HG02852 (cell line): ENCODE data around the gene HOXD8.

ENCODE experiments used
- ATAC-seq: cut with Tn5 transposase; IDR thresholded peaks from one replicate; pipeline ENCODE4 v1.9.1; 2021; ENCODE audit warnings: mild to moderate bottlenecking, moderate library complexity; ENCODE audit not compliant: unreplicated experiment

The HOXD8 gene

DNA sequence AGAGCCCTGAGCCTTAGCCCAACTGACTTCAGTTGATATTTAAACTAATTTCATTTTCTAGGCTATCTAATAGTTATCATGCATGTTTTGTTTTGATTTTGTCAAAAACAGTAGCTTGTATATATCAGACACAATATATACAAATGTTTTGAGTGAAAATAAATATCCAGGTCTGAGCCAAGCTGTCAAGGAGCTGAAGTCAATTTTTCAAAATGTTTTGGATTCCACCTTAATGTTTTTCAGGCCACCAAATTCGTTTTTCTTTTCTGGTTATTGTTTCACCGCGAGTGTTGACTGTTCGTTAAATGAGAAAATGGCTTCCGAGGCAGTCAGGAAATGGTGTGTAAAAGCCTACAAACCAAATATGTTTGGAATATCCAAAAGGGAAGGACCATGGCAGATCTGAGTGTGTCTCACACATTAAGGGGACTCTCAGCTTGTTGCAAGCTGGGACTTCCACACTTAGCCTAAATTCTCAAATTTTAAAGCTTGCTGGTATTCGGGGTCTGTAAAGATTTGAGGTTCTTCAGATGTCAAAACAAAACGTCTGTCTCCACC lies 27.1 kb upstream of the HOXD8 start:
- no peak for ATAC-seq

DNA sequence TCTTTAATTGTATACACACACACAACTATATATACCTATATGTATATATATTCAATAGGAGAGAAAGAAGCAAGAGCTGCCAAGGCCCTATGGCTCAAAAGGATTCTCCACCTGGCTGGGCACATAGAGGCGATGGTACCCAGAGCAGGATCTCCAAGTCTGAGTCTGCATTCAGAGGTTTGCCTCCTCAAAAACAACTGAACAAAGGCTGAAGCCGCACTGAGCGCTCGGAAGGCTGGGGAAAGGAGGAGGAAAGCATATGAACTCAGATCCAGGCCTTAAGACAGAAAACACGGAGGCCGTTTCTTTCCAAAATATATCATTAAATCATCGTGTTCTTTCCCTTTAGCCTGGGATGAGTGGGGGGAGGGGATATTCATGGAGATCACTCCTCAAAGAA lies 26.3 kb upstream of the HOXD8 start:
- ATAC-seq, result no peak

GRCh38 chr2:176103742-176104315 lies 25.7 kb upstream of the HOXD8 start:
- no peak for ATAC-seq

DNA sequence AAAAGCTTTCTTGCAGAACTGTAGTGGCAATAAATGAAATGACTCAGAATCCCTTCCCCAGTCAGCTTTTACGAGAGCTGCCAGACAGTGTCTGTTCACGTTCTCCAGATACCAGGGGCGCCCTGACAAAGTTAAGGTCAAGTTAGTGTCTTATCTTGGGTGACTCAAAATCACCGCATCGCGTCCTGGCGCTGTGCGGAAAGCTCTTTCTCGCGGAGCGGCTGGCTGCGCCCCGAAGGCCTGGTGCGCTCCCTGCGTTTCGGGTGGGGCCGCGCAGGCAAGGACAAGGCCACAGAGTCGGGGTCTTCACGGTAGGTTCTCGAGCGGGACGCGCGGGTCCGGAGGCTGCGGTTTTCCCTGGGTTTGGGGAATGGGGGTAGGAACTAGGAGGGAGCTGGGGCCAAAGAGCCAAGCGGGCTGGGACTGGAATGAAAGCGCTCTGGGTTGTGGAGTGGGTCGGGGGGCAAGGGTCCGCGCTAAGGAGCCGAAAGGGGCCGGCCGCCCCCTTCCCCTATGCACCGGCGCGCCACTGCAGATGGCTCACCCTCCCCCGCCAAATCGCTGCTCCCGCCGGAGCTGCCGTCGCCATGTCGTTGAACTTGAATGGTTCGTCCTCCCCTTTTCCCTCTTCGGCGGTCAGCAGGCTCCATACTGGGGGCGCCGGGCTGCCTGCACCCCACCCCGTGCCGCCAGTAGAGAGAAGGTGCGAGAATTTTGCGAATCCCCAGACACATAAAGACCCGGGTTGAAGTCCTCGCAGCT lies 25.0 kb upstream of the HOXD8 start:
- no peak for ATAC-seq

DNA sequence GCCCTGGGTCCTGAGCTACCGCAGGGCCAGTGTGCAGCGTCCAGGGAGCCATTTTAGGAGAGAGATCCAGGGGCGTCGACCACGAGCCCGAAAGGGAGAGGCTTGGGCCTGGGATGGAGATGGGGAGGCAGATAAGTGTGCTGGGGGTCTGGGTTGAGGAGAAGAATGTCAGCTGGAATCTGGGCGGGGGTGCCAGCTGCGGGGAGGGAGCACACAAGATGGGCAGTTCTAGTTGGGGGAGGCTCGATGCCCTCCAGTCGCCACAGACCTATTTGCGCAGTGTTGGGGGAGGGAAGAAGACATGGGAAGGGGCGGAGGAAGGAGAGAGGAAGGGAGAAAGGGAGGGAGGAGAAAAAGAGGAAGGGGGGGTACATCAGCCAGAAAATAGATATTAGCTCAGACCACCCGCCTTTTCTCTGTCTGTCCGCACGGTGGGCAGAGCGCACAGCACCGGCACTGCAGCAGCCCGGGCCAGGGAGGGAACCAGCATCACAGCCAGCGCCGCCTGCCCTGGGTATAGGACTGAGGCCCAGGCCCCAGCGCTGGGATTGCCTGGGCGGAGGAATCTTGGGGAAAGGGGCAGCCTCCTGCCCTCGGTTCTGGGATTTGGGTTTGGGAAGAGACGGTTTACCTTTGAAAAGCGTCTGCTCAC lies 24.3 kb upstream of the HOXD8 start:
- no peak for ATAC-seq

DNA sequence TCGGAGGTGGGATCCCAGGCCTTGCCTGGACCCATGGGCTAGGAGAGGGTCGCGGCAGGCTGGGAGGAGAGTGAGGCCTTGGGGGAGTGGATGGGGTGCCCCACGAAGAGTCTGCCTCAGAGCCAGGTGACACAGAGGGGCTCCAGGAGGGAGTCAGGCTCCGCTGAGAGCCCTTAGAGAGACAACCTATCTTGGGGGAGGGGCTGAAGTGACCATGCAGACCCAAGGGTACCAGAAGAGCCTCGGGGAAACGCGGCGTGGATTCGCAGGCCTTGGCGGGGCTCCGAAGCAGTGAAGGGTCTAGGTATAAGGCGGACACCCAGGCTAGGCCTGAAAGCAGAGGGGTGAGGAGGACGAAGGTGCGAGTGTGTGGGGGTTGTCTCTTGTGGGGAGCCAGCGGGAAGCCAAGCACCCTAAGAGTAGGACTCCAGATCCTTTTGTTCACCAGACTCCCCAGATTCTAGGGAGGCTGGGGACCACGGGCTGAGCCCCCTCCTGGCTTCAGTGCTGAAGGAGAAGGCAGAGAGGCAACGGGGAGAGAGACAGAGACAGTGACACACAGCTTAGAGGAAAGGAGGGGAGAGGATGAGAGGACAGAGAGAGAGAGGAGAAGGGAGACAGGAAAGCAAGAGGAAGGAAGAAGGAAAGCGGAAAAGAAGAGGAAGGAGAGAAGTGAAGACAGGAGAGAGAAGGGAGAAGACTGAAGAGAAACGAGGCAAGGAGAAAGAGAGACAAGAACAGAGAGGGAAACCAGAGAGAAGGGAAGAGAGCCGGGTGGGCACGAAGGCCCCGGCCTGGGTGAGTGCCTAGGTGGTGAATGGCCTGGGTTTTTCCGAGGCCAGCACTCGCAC lies 23.6 kb upstream of the HOXD8 start:
- ATAC-seq, result no peak

GRCh38 chr2:176106581-176107539 lies 22.6 kb upstream of the HOXD8 start, which contains the start of gene HOXD11:
HOXD11 (plus strand) TSS chr2:176107280; CDS start chr2:176107356, 76 bp downstream.
- no peak for ATAC-seq

DNA sequence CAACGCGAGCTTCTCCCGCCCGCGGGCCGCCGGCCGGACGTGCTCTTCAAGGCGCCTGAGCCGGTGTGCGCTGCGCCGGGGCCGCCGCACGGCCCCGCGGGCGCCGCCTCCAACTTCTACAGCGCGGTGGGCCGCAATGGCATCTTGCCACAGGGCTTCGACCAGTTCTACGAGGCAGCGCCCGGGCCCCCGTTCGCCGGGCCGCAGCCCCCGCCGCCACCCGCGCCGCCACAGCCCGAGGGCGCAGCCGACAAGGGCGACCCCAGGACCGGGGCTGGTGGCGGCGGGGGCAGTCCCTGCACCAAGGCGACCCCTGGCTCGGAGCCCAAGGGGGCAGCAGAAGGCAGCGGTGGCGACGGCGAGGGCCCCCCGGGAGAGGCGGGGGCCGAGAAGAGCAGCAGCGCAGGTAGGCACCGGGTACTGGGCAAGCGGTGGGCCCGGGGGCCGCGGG lies 21.7 kb upstream of the HOXD8 start:
- no peak for ATAC-seq

DNA sequence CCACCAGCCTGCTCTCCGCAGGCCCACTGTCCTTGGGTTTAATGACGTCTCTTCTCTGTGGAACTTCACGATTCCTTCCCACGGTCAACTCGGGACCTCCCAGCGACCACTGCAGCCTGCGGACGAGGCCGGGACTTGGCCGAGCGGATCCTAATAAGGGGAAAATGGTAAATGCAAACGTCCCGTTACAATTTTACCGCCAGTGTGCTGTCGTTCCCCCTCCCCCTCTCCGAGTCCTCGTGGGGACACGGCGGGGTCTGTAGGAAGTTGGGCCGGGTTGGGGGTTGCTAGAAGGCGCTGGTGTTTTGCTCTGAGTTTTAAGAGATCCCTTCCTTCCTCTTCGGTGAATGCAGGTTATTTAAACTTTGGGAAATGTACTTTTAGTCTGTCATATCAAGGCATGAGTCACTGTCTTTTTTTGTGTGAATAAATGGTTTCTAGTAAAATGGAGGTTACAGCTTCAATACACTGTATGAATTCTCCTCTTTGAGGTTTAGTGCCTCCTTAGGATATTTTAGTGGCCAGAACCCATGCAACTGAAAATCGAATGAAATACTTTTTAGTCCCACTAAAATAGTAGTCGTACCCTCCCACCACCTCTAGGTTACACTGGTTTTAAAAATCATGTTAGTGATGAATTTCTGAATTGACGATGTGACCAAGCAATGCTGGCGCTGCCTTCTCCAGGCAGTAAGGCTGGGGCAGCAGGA lies 20.2 kb upstream of the HOXD8 start:
- no peak for ATAC-seq

DNA sequence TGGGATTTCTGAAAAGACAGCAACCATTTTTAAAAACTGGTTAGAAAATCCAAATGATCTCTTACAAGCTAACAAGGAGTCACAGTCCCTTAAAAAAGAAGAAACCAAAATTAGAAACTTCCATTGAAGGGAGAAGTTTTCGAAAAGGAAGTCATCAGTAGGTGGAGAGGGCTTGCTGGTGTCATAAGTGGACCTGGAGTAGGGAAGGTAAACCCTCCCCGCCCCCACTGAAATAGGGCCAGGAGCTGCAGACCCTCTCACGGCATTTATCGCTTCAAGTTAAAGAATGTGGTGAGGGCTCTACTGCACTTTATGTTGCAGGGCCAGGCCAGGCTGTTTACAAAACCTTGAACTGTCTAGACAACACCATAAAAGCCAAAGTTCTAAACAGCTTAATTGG lies 19.6 kb upstream of the HOXD8 start:
- no peak for ATAC-seq

DNA sequence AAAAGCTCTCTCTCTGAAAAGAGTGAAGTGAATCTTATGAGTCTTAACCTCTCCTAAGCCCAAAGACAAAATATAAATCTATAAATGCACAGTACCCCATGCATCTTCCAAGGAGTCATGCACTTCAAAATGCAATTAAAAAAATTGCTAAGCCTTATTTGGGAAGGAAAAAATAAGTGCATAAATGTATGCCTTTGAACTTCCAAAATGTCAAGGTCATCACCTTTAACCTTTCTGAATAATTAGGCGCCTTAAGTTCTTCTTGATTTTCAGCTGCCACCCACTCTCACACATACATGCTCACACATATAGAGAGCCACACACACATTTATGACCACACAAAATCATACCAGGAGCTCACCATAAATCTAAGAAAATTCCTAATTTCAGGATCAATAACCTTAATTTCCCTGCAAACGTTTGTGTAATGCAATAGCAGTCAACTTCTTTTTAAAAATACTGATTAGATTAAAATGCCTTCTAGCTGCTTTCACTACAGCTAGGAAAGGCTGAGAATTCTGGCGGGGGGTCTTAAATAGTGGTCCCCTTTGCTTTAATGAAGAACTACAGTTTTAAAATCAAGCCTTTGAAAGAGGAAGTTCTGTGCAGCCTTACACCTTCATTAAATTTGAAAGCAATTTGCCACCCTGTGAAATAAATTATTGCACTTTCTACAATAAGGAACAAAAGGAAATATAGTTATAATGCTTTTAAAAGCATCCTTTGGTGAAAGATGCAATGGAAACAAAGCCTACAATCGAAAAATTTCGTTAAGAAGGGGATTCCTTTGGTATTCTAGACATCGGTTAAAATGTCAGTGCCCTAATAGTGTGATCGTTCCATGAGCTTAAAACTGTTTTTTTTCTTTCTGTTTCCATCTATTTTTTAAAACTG lies 18.8 kb upstream of the HOXD8 start:
- ATAC-seq, result no peak

DNA sequence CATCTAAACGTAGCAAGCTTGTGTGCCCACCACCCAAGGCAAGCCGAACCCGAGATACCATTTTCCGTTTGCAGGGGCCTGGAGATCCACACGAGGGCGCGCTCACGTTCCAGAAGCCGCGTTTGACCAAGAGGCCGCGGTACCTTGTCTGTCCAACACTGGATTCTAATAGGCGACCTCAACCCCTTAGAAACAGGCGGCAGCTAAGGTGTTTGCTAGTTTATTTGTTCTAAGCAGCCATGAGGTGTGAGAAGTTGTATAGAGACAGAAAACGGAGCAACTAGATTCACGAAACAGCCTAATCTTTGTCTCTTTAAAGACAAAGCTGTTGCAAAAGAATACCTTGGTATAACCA lies 18.2 kb upstream of the HOXD8 start:
- no peak for ATAC-seq

DNA sequence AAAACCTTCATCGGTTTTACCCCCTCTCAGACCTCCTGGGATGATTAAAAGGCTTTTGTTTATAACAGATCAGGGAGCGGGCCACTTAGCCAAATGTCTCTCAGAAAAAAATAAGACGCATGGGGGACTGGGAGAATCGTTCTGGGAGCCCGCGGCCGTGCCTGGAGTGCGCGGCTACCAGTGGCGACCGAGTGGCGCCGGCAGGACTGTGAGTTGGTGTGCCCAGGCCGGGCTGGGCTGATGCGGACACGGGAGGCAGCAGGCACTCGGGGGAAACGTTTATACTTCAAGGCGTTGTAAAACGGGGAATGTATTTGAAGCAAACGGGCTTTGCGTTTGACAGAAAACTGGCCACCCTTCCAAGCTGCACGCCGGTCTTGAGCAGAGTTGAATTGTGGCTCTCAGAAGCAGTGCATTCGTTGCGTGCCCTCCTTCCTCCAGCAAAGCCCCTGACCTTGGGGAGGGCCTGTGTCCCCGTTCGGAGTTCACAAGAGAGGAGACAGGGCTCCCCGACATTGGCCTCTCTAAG lies 17.6 kb upstream of the HOXD8 start:
- ATAC-seq, result no peak

GRCh38 chr2:176112375-176113302 lies 16.9 kb upstream of the HOXD8 start:
- ATAC-seq, result no peak

DNA sequence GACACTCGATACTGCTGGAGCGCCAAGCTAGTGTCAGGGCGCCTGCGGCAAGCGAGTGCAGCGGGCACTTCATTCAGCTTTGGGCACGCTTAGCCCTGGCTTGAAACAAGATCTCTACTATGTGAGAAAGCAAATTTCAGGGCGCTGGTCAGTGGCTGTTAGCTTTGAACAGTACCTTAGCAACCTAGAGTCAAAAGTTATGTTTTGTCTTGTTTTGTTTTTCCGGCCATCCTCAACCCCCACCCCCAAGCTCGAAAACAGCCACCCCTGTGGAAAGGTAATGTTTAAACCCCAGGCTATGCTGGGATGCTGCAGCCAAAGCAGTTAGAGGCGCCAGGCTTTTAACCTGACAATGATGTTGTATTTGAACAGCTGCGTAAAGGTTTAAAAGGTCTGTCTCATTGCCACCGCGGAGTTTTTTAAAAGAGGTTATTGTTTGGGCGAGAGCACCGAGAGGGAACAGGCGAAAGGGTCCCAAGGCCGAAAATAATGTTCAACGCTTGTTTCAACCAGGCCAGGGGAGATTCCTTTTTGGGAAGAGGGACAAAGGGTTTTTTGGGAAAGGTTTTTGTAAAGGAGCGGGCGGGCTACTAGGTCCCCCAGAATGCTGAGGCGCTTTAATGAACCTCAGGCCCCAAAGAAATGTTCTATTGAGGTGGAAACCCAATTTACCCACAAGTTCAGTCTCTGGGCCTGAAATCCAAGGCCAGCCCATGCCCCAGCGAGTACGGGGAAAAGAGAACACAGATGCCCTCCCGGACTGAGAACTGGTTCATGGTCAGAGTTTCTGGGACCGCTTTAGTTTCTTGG lies 15.2 kb upstream of the HOXD8 start:
- ATAC-seq, result no peak
